ENCODE measurements around the gene FAM168B.

The FAM168B gene

GRCh38 chr2:131055169-131056065 lies 37.8 kb downstream of the FAM168B start:
- no peak for DNase-seq (ENCODE audit: low read depth)

- no peak for DNase-seq (ENCODE audit: low read depth)
Measured at GRCh38 chr2:131054488-131054887, 38.8 kb downstream of the FAM168B start.

- DNase-seq (ENCODE audit: low read depth), result no peak
Measured at GRCh38 chr2:131052741-131053263, 40.5 kb downstream of the FAM168B start.

GRCh38 chr2:131050896-131051295 lies 42.4 kb downstream of the FAM168B start:
- no peak for DNase-seq (ENCODE audit: low read depth)

GRCh38 chr2:131049150-131049718 lies 44.0 kb downstream of the FAM168B start:
- no peak for DNase-seq (ENCODE audit: low read depth)

GRCh38 chr2:131048641-131049040 lies 44.6 kb downstream of the FAM168B start:
- DNase-seq (ENCODE audit: low read depth), result no peak

- no peak for DNase-seq (ENCODE audit: low read depth)
Measured at GRCh38 chr2:131047920-131048560, 45.2 kb downstream of the FAM168B start.

- DNase-seq (ENCODE audit: low read depth), result no peak
Measured at GRCh38 chr2:131046918-131047652, 46.2 kb downstream of the FAM168B start.

- no peak for DNase-seq (ENCODE audit: low read depth)
Measured at GRCh38 chr2:131046028-131046917, 47.0 kb downstream of the FAM168B start.

- no peak for DNase-seq (ENCODE audit: low read depth)
Measured at GRCh38 chr2:131045286-131046027, 47.8 kb downstream of the FAM168B start.

GRCh38 chr2:131044757-131045150 lies 48.5 kb downstream of the FAM168B start:
- DNase-seq (ENCODE audit: low read depth), result no peak

GRCh38 chr2:131044075-131044756 lies 49.0 kb downstream of the FAM168B start:
- DNase-seq (ENCODE audit: low read depth), result no peak

GRCh38 chr2:131043199-131044074 lies 49.8 kb downstream of the FAM168B start:
- no peak for DNase-seq (ENCODE audit: low read depth)

- no peak for DNase-seq (ENCODE audit: low read depth)
Measured at GRCh38 chr2:131042148-131042775, 51.0 kb downstream of the FAM168B start.

GRCh38 chr2:131041402-131042147 lies 51.7 kb downstream of the FAM168B start:
- DNase-seq (ENCODE audit: low read depth), result no peak

GRCh38 chr2:131040661-131041401 lies 52.4 kb downstream of the FAM168B start:
- DNase-seq (ENCODE audit: low read depth), result no peak

Measured in T follicular helper cell (primary cell).